ENCODE results near the gene RPH3AL. TPM values are rescaled to one million over a fixed set of nuclear protein-coding genes. Genes with fewer than 3 reads are reported as not detected.

Gene RPH3AL
- polyA plus RNA-seq, 1 donor from 2014 or later, result 0.87 TPM

GRCh38 chr17:278055-278675 is 74.4 kb downstream of the RPH3AL start:
- Histone ChIP-seq H3K27me3 (ENCODE audit: insufficient read depth, low read depth, low read length) (no peaks in the 10 kb centered on the region), H4K20me1 (ENCODE audit: insufficient read depth) (no peaks in the 10 kb centered on the region), H3K27ac (ENCODE audit: low read length) (no peak overlapping the region), H3K4me2 (ENCODE audit: low read length) (no peak overlapping the region), H3F3A (ENCODE audit: insufficient read depth, low read length, poor library complexity, severe bottlenecking) (no peaks in the 10 kb centered on the region), H3K36me3 (ENCODE audit: insufficient read depth, low read length) (no peaks in the 10 kb centered on the region), H3K9me2 (ENCODE audit: insufficient read depth, low read length) (no peaks in the 10 kb centered on the region), H3K79me2 (replicated peaks; ENCODE audit: insufficient read depth, low read length) (no peaks in the 10 kb centered on the region), H3K4me3 (ENCODE audit: low read length) (no peak overlapping the region), H2AFZ (ENCODE audit: low read depth, low read length) (no peak overlapping the region), H3K9me3 (ENCODE audit: low read length) (no peaks in the 10 kb centered on the region), H3K9ac (ENCODE audit: low read length) (no peak overlapping the region)
- TF ChIP-seq CTCF (IDR thresholded peaks at IDR 0.05; ENCODE audit: poor library complexity, severe bottlenecking), result no peak
- TF ChIP-seq RAD21 (conservative IDR thresholded peaks at IDR 0.05), result no peak
- no peak for TF ChIP-seq EZH2 (IDR thresholded peaks at IDR 0.05; ENCODE audit: borderline replicate concordance, insufficient read depth, low read length, poor library complexity, severe bottlenecking)
- no peak for TF ChIP-seq TAF1 (IDR thresholded peaks at IDR 0.05; ENCODE audit: low read depth)
- TF ChIP-seq POLR2AphosphoS5 (IDR thresholded peaks at IDR 0.05), result no peak

GRCh38 chr17:274902-275301 is 77.7 kb downstream of the RPH3AL start:
- no peaks in the 10 kb centered on the region for H3K36me3 ChIP-seq (ENCODE audit: insufficient read depth, low read length)
- H2AFZ ChIP-seq (ENCODE audit: low read depth, low read length), result no peak overlapping the region
- H3K9me2 ChIP-seq (ENCODE audit: insufficient read depth, low read length), result no peaks in the 10 kb centered on the region
- no peak overlapping the region for H3K4me3 ChIP-seq (ENCODE audit: low read length)
- no peak for TF ChIP-seq REST (IDR thresholded peaks at IDR 0.05; ENCODE audit: borderline replicate concordance)
- TF ChIP-seq MXI1 (conservative IDR thresholded peaks at IDR 0.05; ENCODE audit: poor library complexity, severe bottlenecking), result no peak
- no peak for TF ChIP-seq RAD21 (conservative IDR thresholded peaks at IDR 0.05)
- TF ChIP-seq EP300 (conservative IDR thresholded peaks at IDR 0.05; ENCODE audit: poor library complexity, severe bottlenecking), result no peak
- TF ChIP-seq SMC3 (conservative IDR thresholded peaks at IDR 0.05; ENCODE audit: poor library complexity), result no peak
- TF ChIP-seq CTCF (IDR thresholded peaks at IDR 0.05; ENCODE audit: poor library complexity, severe bottlenecking), result no peak
- no peak for TF ChIP-seq POLR2AphosphoS5 (IDR thresholded peaks at IDR 0.05)
- no peak for TF ChIP-seq EZH2 (IDR thresholded peaks at IDR 0.05; ENCODE audit: borderline replicate concordance, insufficient read depth, low read length, poor library complexity, severe bottlenecking)
- no peak for TF ChIP-seq TAF1 (IDR thresholded peaks at IDR 0.05; ENCODE audit: low read depth)
- no peaks in the 10 kb centered on the region for H4K20me1 ChIP-seq (ENCODE audit: insufficient read depth)
- no peaks in the 10 kb centered on the region for H3K9me3 ChIP-seq (ENCODE audit: low read length)
- no peaks in the 10 kb centered on the region for H3F3A ChIP-seq (ENCODE audit: insufficient read depth, low read length, poor library complexity, severe bottlenecking)
- no peak overlapping the region for H3K4me2 ChIP-seq (ENCODE audit: low read length)
- H3K27me3 ChIP-seq (ENCODE audit: insufficient read depth, low read depth, low read length), result no peaks in the 10 kb centered on the region
- H3K27ac ChIP-seq (ENCODE audit: low read length), result no peak overlapping the region
- no peaks in the 10 kb centered on the region for H3K79me2 ChIP-seq (replicated peaks; ENCODE audit: insufficient read depth, low read length)
- H3K9ac ChIP-seq (ENCODE audit: low read length), result no peak overlapping the region

Data from neural cell (in vitro differentiated cells).